Stimulated activated CD4-positive, alpha-beta T cell treated with anti-CD3 and anti-CD28 coated beads, Interleukin-12 subunit alpha, Interleukin-12 subunit beta, amount 100 ng/mL, for 48 hours (primary cell): Measurements from ENCODE around the gene MCM8.

Experiments
- DNase-seq, 3 donors: peaks; one replicate each; pipeline ENCODE4 v3.0.0-alpha.2; 2020; ENCODE audit warnings: low read depth in 2 of 3, low spot score in 1 of 3

MCM8 gene

GRCh38 chr20:6040958-6041807 is 90.7 kb downstream of the MCM8 start:
- no peak for DNase-seq

GRCh38 chr20:6041808-6042265 is 91.4 kb downstream of the MCM8 start:
- DNase-seq, result no peak

DNA sequence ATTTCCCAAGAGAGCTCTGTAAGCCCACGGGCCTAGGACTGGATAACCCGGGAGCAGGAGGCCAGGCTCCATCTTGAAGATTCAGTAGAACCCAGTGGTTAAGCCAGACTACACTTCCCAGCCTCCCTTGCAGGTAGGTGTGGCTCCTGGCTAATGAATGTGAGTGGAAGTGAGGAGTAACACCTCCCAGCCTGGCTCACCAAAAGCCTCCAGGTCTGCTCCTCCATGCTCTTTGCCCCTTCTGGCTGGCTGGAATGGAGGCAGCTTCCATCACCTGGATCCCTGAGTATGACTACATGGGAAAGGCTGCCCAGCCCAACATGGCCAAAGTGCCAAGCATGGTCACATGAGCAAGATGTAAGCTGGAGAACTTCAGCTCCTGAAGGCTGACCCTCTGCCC is 93.7 kb downstream of the MCM8 start:
- DNase-seq, result no peak

DNA sequence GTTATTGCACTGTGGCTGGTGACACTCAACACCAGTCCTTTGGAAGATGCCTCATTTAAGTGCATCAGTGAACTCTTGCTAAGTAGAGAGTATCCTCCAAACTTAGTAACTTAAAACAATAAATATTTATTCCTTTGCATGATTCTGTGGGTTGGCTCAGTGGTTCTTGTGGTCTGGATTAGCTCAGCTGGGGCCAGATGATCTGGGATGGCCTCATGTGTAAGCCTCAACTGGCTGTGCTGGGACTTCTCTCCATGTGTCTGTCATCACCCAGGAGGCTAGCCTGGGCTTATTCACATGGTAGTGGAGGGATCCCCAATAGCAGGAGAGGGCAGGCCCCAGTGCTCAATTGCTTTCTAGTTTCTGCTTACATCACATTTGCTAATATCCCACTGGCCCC is 95.1 kb downstream of the MCM8 start:
- DNase-seq, result no peak

GRCh38 chr20:6046432-6046831 is 96.0 kb downstream of the MCM8 start:
- DNase-seq, result no peak

- DNase-seq, result no peak
Observed at GRCh38 chr20:6048391-6048790, 97.9 kb downstream of the MCM8 start.
